Measurements from ENCODE around the gene MXD3. TPM values are rescaled to one million over a fixed set of nuclear protein-coding genes. Genes with fewer than 3 reads are reported as not detected.

MXD3 gene
- total and polyA plus RNA-seq, 2 donors (not counting 1 experiment from before 2014, with no cell fraction given) = 11.5 to 14.8 TPM

DNA sequence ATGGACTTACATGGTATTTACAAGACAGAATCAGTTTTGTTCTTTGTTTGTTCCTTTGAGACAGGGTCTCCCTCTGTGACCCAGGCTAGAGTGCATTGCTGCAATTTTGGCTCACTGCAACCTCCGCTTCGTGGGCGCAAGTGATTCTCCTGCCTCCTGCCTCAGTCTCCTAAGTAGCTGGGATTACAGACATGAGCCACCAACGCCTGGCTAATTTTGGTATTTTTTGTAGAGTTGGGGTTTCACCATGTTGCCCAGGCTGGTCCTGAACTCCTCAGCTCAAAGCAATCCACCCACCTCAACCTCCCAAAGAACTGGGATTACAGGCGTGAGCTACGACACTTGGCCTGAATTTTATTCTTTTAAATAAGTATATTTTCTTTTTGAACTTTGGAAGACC, 35.8 kb downstream of the MXD3 start:
- Mint-ChIP-seq H3K27me3 (no peaks in the 10 kb centered on the region), H3K4me3 (no peak overlapping the region), H3K9me3 (ENCODE audit: insufficient read depth) (no peaks in the 10 kb centered on the region), H3K4me1 (no peaks in the 10 kb centered on the region), H3K27ac (no peak overlapping the region)
- H3K27ac ChIP-seq (ENCODE audit: low read length in 2 of 2) = no peak overlapping the region
- ChIA-PET CTCF (interaction anchor here (0.6 kb wide), 1 partner anchor 155 kb away, joined by 3 read pairs; no protein-coding TSS in a partner anchor), POLR2A (no interaction called here)
- H3K27me3 ChIP-seq (replicated peaks in 1 of 4; ENCODE audit: control extremely low read depth in 1 of 4, control insufficient read depth in 3 of 4, insufficient read depth in 4 of 4, low read length in 3 of 4) = no peaks in the 10 kb centered on the region
- intact Hi-C loops (cut with micrococcal nuclease) = no loop called here
- WGBS (ENCODE audit: insufficient coverage) = 100% methylated on average over 3 of the region's 6 CpGs
- ATAC-seq (ENCODE audit: low read depth) (no peak), DNase-seq (no peak)
- H3K36me3 ChIP-seq (replicated peaks in 1 of 2; ENCODE audit: control extremely low read depth in 1 of 2, control insufficient read depth in 1 of 2, extremely low read depth in 1 of 2, insufficient read depth in 2 of 2, low read length in 1 of 2) = peaks cover 5 to 68% of the 10 kb centered on the region in 2 experiments
- H3K4me3 ChIP-seq (ENCODE audit: control extremely low read depth in 1 of 5, extremely low read depth in 1 of 5, insufficient read depth in 1 of 5, low read depth in 2 of 5, low read length in 4 of 5) = no peak overlapping the region
- no peaks in the 10 kb centered on the region for H4K20me1 ChIP-seq (ENCODE audit: control insufficient read depth, insufficient read depth, low read length, poor library complexity, severe bottlenecking)
- H3K4me1 ChIP-seq (ENCODE audit: control insufficient read depth in 2 of 2, insufficient read depth in 2 of 2, low read length in 2 of 2) = no peaks in the 10 kb centered on the region
- peaks cover 2% of the 10 kb centered on the region for H3K79me2 ChIP-seq (ENCODE audit: control insufficient read depth, insufficient read depth, low read length)
- peaks cover 0 to 10% (median 0%) of the 10 kb centered on the region in 3 donors for H3K9me3 ChIP-seq (ENCODE audit: control extremely low read depth in 1 of 3, control insufficient read depth in 2 of 3, insufficient read depth in 1 of 3, low read length in 2 of 3)
- no peak overlapping the region for H3K9ac ChIP-seq (ENCODE audit: low read length)
- TF ChIP-seq, protein P1, sequence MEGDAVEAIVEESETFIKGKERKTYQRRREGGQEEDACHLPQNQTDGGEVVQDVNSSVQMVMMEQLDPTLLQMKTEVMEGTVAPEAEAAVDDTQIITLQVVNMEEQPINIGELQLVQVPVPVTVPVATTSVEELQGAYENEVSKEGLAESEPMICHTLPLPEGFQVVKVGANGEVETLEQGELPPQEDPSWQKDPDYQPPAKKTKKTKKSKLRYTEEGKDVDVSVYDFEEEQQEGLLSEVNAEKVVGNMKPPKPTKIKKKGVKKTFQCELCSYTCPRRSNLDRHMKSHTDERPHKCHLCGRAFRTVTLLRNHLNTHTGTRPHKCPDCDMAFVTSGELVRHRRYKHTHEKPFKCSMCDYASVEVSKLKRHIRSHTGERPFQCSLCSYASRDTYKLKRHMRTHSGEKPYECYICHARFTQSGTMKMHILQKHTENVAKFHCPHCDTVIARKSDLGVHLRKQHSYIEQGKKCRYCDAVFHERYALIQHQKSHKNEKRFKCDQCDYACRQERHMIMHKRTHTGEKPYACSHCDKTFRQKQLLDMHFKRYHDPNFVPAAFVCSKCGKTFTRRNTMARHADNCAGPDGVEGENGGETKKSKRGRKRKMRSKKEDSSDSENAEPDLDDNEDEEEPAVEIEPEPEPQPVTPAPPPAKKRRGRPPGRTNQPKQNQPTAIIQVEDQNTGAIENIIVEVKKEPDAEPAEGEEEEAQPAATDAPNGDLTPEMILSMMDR (IDR thresholded peaks at IDR 0.05) = no peak
- no peak for TF ChIP-seq EZH2 (IDR thresholded peaks at IDR 0.05; ENCODE audit: borderline replicate concordance, insufficient read depth, low read depth, low read length, poor library complexity, severe bottlenecking)
- no peak overlapping the region for H3K4me2 ChIP-seq (replicated peaks; ENCODE audit: low read depth, low read length, poor library complexity, severe bottlenecking)
- H2AFZ ChIP-seq (ENCODE audit: insufficient read depth, low read depth, low read length, poor library complexity, severe bottlenecking) = no peak overlapping the region

DNA sequence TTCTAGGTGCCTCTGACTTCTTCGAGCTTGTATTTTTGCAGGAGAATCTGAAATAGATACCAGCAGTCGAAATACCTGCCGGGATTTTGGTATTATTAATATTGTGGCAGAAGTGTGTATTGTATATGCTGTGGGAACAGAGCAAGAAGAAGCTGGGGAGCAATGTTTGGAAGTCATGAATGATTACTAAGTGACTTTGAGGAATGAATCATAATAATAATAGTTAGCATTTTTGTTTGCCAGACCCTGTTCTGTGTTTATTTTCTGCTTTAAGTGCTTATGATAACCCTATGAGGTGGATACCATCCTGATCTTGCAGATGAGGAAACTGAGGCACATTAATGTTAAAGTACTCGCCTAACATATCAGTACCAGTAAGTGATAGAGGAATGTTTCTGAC, 40.6 kb downstream of the MXD3 start:
- WGBS (ENCODE audit: insufficient coverage) = 100% methylated on average over 1 of the region's 4 CpGs
- no peak for DNase-seq
- H3K27ac ChIP-seq (ENCODE audit: low read length in 2 of 2) = no peak overlapping the region
- H3K4me1 ChIP-seq (ENCODE audit: control insufficient read depth in 2 of 2, insufficient read depth in 2 of 2, low read length in 2 of 2) = no peaks in the 10 kb centered on the region
- TF ChIP-seq, protein P1 (IDR thresholded peaks at IDR 0.05) = no peak
- no peak for TF ChIP-seq EZH2 (IDR thresholded peaks at IDR 0.05; ENCODE audit: borderline replicate concordance, insufficient read depth, low read depth, low read length, poor library complexity, severe bottlenecking)
- Mint-ChIP-seq H3K27ac (no peak overlapping the region), H3K9me3 (ENCODE audit: insufficient read depth) (no peaks in the 10 kb centered on the region), H3K27me3 (no peaks in the 10 kb centered on the region), H3K4me1 (no peaks in the 10 kb centered on the region), H3K4me3 (no peak overlapping the region)
- peaks cover 10% of the 10 kb centered on the region for H3K79me2 ChIP-seq (ENCODE audit: control insufficient read depth, insufficient read depth, low read length)
- no peak overlapping the region for H2AFZ ChIP-seq (ENCODE audit: insufficient read depth, low read depth, low read length, poor library complexity, severe bottlenecking)
- intact Hi-C loops (cut with micrococcal nuclease) = no loop called here
- no peaks in the 10 kb centered on the region for H3K27me3 ChIP-seq (replicated peaks in 1 of 4; ENCODE audit: control extremely low read depth in 1 of 4, control insufficient read depth in 3 of 4, insufficient read depth in 4 of 4, low read length in 3 of 4)
- H3K9ac ChIP-seq (ENCODE audit: low read length) = no peak overlapping the region
- H4K20me1 ChIP-seq (ENCODE audit: control insufficient read depth, insufficient read depth, low read length, poor library complexity, severe bottlenecking) = peaks cover 18% of the 10 kb centered on the region
- no peak for ATAC-seq (ENCODE audit: low read depth)
- ChIA-PET POLR2A (no interaction called here), CTCF (interaction anchor here (1.4 kb wide), 1 partner anchor 157 kb away, joined by 5 read pairs; no protein-coding TSS in a partner anchor)
- no peaks in the 10 kb centered on the region for H3K9me3 ChIP-seq (ENCODE audit: control extremely low read depth in 1 of 3, control insufficient read depth in 2 of 3, insufficient read depth in 1 of 3, low read length in 2 of 3)
- H3K4me3 ChIP-seq (ENCODE audit: control extremely low read depth in 1 of 5, extremely low read depth in 1 of 5, insufficient read depth in 1 of 5, low read depth in 2 of 5, low read length in 4 of 5) = no peak overlapping the region
- peaks cover 6 to 85% of the 10 kb centered on the region in 2 experiments for H3K36me3 ChIP-seq (replicated peaks in 1 of 2; ENCODE audit: control extremely low read depth in 1 of 2, control insufficient read depth in 1 of 2, extremely low read depth in 1 of 2, insufficient read depth in 2 of 2, low read length in 1 of 2)
- H3K4me2 ChIP-seq (replicated peaks; ENCODE audit: low read depth, low read length, poor library complexity, severe bottlenecking) = no peak overlapping the region

Measured in B cell (primary cell).